Hair follicular keratinocyte (primary cell): ENCODE data around the gene NPAP1. TPM values are rescaled to one million over a fixed set of nuclear protein-coding genes. Genes with fewer than 3 reads are reported as not detected.

Source experiments
- total RNA-seq: library from RNA; depleted of rRNA; stranded (reverse); fragments of >200 nt; gene quantifications from 2 replicates; pipeline ENCODE4 v1.2.3, GENCODE V29; 2015

NPAP1 gene, protein sequence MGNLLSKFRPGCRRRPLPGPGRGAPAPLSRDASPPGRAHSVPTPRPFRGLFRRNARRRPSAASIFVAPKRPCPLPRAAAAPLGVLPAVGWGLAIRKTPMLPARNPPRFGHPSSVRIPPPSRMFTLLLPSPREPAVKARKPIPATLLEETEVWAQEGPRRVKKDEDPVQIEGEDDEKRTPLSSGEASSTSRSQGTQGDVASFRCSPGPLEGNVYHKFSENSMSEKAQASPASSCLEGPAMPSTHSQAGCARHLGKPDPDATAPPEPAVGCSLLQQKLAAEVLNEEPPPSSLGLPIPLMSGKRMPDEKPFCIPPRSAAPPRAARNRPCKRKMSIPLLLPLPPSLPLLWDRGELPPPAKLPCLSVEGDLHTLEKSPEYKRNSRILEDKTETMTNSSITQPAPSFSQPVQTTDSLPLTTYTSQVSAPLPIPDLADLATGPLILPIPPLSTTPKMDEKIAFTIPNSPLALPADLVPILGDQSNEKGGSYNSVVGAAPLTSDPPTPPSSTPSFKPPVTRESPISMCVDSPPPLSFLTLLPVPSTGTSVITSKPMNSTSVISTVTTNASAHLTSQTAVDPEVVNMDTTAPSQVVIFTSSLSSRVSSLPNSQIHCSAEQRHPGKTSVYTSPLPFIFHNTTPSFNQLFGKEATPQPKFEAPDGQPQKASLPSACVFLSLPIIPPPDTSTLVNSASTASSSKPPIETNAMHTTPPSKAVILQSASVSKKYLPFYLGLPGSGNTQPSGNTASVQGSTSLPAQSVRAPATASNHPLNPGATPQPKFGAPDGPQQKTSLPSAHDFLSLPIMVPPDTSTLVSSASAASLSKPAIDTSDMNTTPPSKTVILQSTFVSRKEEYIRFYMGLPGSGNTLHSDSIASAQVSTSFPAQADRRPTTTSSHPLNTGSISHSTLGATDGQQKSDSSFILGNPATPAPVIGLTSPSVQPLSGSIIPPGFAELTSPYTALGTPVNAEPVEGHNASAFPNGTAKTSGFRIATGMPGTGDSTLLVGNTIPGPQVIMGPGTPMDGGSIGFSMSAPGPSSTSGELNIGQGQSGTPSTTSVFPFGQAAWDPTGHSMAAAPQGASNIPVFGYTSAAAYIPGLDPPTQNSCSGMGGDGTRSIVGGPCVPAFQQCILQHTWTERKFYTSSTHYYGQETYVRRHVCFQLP
- total RNA-seq: not detected in 2 replicates

GRCh38 chr15:24675332-24676144 lies at the start of gene NPAP1:
TSS of gene NPAP1 (plus strand) at chr15:24675775. CDS start at chr15:24675868, 93 bp downstream.

